Measurements from ENCODE around the gene PANK4. TPM values are rescaled to one million over a fixed set of nuclear protein-coding genes. Genes with fewer than 3 reads are reported as not detected.

Gene PANK4
- total and polyA plus RNA-seq, 10 of the 15 experiments (the other 5 are each of a cell fraction or from before 2014, with no cell fraction given), result 0.35 to 38.0 (median 18.6) TPM

DNA sequence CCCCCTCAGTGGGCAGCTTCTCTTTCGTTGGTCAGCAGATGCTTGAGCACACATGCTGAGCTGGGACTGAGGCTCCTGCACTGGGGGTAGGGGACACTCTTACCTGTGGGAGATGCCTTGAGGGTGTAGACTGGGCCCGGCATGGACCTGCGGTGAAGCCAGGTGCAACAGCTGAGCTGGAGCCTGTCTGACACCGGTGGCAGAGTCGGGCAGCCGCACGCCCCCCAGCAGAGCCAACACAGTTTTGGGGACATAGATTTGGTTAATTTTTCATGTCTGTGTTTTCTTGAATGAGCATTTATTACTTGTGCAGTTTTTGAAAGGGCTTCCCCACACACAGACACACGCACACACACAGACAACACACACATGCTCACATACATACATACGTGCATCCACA, 9.6 kb upstream of the PANK4 start:
- Histone ChIP-seq H4K20me1 (ENCODE audit: control insufficient read depth, insufficient read depth) (no peaks in the 10 kb centered on the region), H3K4me2 (ENCODE audit: control insufficient read depth, insufficient read depth) (no peak overlapping the region), H3K9ac (ENCODE audit: control insufficient read depth, insufficient read depth, low read length) (no peak overlapping the region), H3K36me3 (ENCODE audit: control insufficient read depth in 2 of 2, insufficient read depth in 2 of 2, low read length in 1 of 2) (no peaks in the 10 kb centered on the region), H3K27ac (ENCODE audit: control insufficient read depth, insufficient read depth) (no peak overlapping the region), H3K27me3 (replicated peaks in 1 of 2; ENCODE audit: control insufficient read depth in 2 of 2, insufficient read depth in 2 of 2, low read length in 1 of 2) (peaks cover 4 to 6% of the 10 kb centered on the region in 2 experiments; a peak in 3 of 4 replicates), H3K79me2 (ENCODE audit: control insufficient read depth, insufficient read depth, low read length) (no peaks in the 10 kb centered on the region), H2AFZ (ENCODE audit: control insufficient read depth, low read depth, low read length) (no peak overlapping the region), H3K4me3 (no peak overlapping the region), H3K4me1 (ENCODE audit: control insufficient read depth, insufficient read depth, low read length) (peaks cover 1% of the 10 kb centered on the region; the same call in 1 of the 2 replicates), H3K9me3 (replicated peaks; ENCODE audit: control insufficient read depth, insufficient read depth, low read length) (no peaks in the 10 kb centered on the region)
- CTCF ChIA-PET, result no interaction called here
- RAD21 ChIA-PET (ENCODE audit: unreplicated experiment), result no interaction called here
- SMC1A ChIA-PET (ENCODE audit: uncharacterized antibody, unreplicated experiment), result no interaction called here
- intact Hi-C loops (cut with micrococcal nuclease; ENCODE audit: unreplicated experiment) (no loop called here), in situ Hi-C loops (cut with MboI) (no loop called here)
- POLR2A ChIA-PET, result no interaction called here
- ATAC-seq (no peak), FAIRE-seq (no peak), DNase-seq (ENCODE audit: low read depth, low spot score) (no peak)
- 50% methylated on average over 9 of the region's 9 CpGs for WGBS (ENCODE audit: insufficient coverage, insufficient replicate concordance, low lambda C conversion rate, missing lambda C conversion rate)
- no TSS peak for BruUV-seq (replicated peaks)
- TF ChIP-seq CBX5 (IDR thresholded peaks at IDR 0.05; ENCODE audit: low read depth), result no peak
- no peak for TF ChIP-seq PAX5 (IDR thresholded peaks at IDR 0.05; ENCODE audit: borderline replicate concordance, low read depth, low read length)
- TF ChIP-seq, protein P1, sequence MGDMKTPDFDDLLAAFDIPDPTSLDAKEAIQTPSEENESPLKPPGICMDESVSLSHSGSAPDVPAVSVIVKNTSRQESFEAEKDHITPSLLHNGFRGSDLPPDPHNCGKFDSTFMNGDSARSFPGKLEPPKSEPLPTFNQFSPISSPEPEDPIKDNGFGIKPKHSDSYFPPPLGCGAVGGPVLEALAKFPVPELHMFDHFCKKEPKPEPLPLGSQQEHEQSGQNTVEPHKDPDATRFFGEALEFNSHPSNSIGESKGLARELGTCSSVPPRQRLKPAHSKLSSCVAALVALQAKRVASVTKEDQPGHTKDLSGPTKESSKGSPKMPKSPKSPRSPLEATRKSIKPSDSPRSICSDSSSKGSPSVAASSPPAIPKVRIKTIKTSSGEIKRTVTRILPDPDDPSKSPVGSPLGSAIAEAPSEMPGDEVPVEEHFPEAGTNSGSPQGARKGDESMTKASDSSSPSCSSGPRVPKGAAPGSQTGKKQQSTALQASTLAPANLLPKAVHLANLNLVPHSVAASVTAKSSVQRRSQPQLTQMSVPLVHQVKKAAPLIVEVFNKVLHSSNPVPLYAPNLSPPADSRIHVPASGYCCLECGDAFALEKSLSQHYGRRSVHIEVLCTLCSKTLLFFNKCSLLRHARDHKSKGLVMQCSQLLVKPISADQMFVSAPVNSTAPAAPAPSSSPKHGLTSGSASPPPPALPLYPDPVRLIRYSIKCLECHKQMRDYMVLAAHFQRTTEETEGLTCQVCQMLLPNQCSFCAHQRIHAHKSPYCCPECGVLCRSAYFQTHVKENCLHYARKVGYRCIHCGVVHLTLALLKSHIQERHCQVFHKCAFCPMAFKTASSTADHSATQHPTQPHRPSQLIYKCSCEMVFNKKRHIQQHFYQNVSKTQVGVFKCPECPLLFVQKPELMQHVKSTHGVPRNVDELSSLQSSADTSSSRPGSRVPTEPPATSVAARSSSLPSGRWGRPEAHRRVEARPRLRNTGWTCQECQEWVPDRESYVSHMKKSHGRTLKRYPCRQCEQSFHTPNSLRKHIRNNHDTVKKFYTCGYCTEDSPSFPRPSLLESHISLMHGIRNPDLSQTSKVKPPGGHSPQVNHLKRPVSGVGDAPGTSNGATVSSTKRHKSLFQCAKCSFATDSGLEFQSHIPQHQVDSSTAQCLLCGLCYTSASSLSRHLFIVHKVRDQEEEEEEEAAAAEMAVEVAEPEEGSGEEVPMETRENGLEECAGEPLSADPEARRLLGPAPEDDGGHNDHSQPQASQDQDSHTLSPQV (IDR thresholded peaks at IDR 0.05), result no peak
- no peak for TF ChIP-seq FOXM1 (IDR thresholded peaks at IDR 0.05; ENCODE audit: low read depth, low read length)
- TF ChIP-seq ESRRA (IDR thresholded peaks at IDR 0.05; ENCODE audit: low read length), result no peak

Data from GM12878 (cell line).